Astrocyte (in vitro differentiated cells and primary cell): ENCODE results near the gene GGTA1. TPM values are rescaled to one million over a fixed set of nuclear protein-coding genes. Genes with fewer than 3 reads are reported as not detected.
A peak's percentile ranks its signal among the peaks of the same experiment; 100 is the strongest.

ENCODE experiments used
- DNase-seq: peaks from one replicate; pipeline ENCODE4 v3.0.0-alpha.2; 2010; ENCODE audit warnings: low read depth
- FAIRE-seq: peaks from 2 replicates; lab custom pipeline; 2011; peaks lifted over from hg19 to GRCh38; lab: Jason Lieb, UNC
- H2AFZ ChIP-seq: 2 replicates; pipeline ENCODE4 v1.6.0; 2012; ENCODE audit warnings: low read depth, low read length, inconsistent platforms
- H3K27ac ChIP-seq: 2 replicates; pipeline ENCODE4 v1.5.1; 2011; ENCODE audit warnings: low read depth, low read length, inconsistent platforms
- H3K27me3 ChIP-seq: 2 replicates; pipeline ENCODE4 v1.6.0; 2011; ENCODE audit warnings: low read length, inconsistent platforms; ENCODE audit not compliant: insufficient read depth
- H3K36me3 ChIP-seq: 2 replicates; pipeline ENCODE4 v1.5.1; 2011; ENCODE audit warnings: low read length, inconsistent platforms; ENCODE audit not compliant: insufficient read depth
- H3K4me1 ChIP-seq: 2 replicates; pipeline ENCODE4 v1.5.1; 2011; ENCODE audit warnings: low read length, inconsistent platforms; ENCODE audit not compliant: insufficient read depth
- H3K4me2 ChIP-seq: 2 replicates; pipeline ENCODE4 v1.6.0; 2012; ENCODE audit warnings: low read length, inconsistent platforms
- H3K4me3 ChIP-seq: 2 replicates; pipeline ENCODE4 v1.5.1; 2011; ENCODE audit warnings: low read depth, mild to moderate bottlenecking, low read length, inconsistent platforms; ENCODE audit not compliant: insufficient read depth
- H3K79me2 ChIP-seq: 2 replicates; pipeline ENCODE4 v1.6.0; 2012; ENCODE audit warnings: mild to moderate bottlenecking, low read length, inconsistent platforms; ENCODE audit not compliant: insufficient read depth
- H3K9ac ChIP-seq: 2 replicates; pipeline ENCODE4 v1.6.0; 2012; ENCODE audit warnings: mild to moderate bottlenecking, low read length, inconsistent platforms
- H3K9me3 ChIP-seq: 2 replicates; pipeline ENCODE4 v1.5.1; 2012; ENCODE audit warnings: low read depth, mild to moderate bottlenecking, low read length, inconsistent platforms; ENCODE audit not compliant: insufficient read depth
- H4K20me1 ChIP-seq: 2 replicates; pipeline ENCODE4 v1.6.0; 2012; ENCODE audit warnings: low read length, inconsistent platforms; ENCODE audit not compliant: insufficient read depth
- H3K27ac Mint-ChIP-seq: one replicate; pipeline ENCODE4 v1.8.0; 2021; ENCODE audit warnings: mild to moderate bottlenecking, mixed read lengths; ENCODE audit not compliant: unreplicated experiment
- H3K27me3 Mint-ChIP-seq: one replicate; pipeline ENCODE4 v1.8.0; 2021; ENCODE audit warnings: low read depth, mixed read lengths; ENCODE audit not compliant: unreplicated experiment
- H3K36me3 Mint-ChIP-seq: one replicate; pipeline ENCODE4 v1.8.0; 2021; ENCODE audit warnings: low read depth, mixed read lengths; ENCODE audit not compliant: unreplicated experiment
- H3K4me1 Mint-ChIP-seq: one replicate; pipeline ENCODE4 v1.8.0; 2021; ENCODE audit warnings: low read depth, mixed read lengths; ENCODE audit not compliant: unreplicated experiment
- H3K4me3 Mint-ChIP-seq: one replicate; pipeline ENCODE4 v1.8.0; 2021; ENCODE audit warnings: mild to moderate bottlenecking, moderate library complexity, mixed read lengths; ENCODE audit not compliant: unreplicated experiment
- H3K9me3 Mint-ChIP-seq: one replicate; pipeline ENCODE4 v1.8.0; 2021; ENCODE audit warnings: mild to moderate bottlenecking, mixed read lengths; ENCODE audit not compliant: unreplicated experiment
- CTCF ChIP-seq: IDR thresholded peaks from 2 replicates; pipeline ENCODE4 v1.5.1; 2011; ENCODE audit warnings: low read depth, mild to moderate bottlenecking, inconsistent platforms, low read length, moderate library complexity; ENCODE audit not compliant: insufficient read depth
- EZH2 ChIP-seq: IDR thresholded peaks from 2 replicates; pipeline ENCODE4 v1.6.1; 2012; ENCODE audit warnings: mild to moderate bottlenecking, low read length, inconsistent platforms; ENCODE audit not compliant: insufficient read depth
- total RNA-seq: library from RNA; stranded (reverse); gene quantifications from 2 replicates; pipeline ENCODE4 v1.2.1, GENCODE V29; 2021

GGTA1 gene
- total RNA-seq, 1 donor from 2014 or later = 0.18 TPM

GRCh38 chr9:121532881-121533280, 33.2 kb upstream of the GGTA1 start:
- no peak overlapping the region for H3K27ac Mint-ChIP-seq
- H3K79me2 ChIP-seq = no peaks in the 10 kb centered on the region
- H3K4me3 ChIP-seq = no peak overlapping the region
- no peaks in the 10 kb centered on the region for H4K20me1 ChIP-seq
- H3K36me3 Mint-ChIP-seq = no peaks in the 10 kb centered on the region
- H3K9me3 Mint-ChIP-seq = no peaks in the 10 kb centered on the region
- no peaks in the 10 kb centered on the region for H3K9me3 ChIP-seq
- no peaks in the 10 kb centered on the region for H3K36me3 ChIP-seq
- H3K4me1 ChIP-seq = peaks cover 8% of the 10 kb centered on the region
- no peaks in the 10 kb centered on the region for H3K27me3 ChIP-seq
- H2AFZ ChIP-seq = no peak overlapping the region
- DNase-seq = no peak
- H3K4me1 Mint-ChIP-seq = no peaks in the 10 kb centered on the region
- no peak overlapping the region for H3K4me2 ChIP-seq
- H3K4me3 Mint-ChIP-seq = no peak overlapping the region
- H3K9ac ChIP-seq = no peak overlapping the region
- no peak for FAIRE-seq
- H3K27me3 Mint-ChIP-seq = peaks cover 5% of the 10 kb centered on the region
- no peak overlapping the region for H3K27ac ChIP-seq
- no peak for TF ChIP-seq EZH2
- TF ChIP-seq CTCF = no peak

GRCh38 chr9:121529237-121529987, 29.8 kb upstream of the GGTA1 start:
- H3K27ac ChIP-seq = peak overlapping the region; percentile 70
- H3K4me3 ChIP-seq = no peak overlapping the region
- H3K27me3 ChIP-seq = no peaks in the 10 kb centered on the region
- no peaks in the 10 kb centered on the region for H3K36me3 ChIP-seq
- TF ChIP-seq CTCF (no peak), EZH2 (no peak)
- DNase-seq (peak; percentile 92), FAIRE-seq (peak; percentile 47)
- peak overlapping the region; percentile 65 for H2AFZ ChIP-seq
- H3K4me1 ChIP-seq = peaks cover 8% of the 10 kb centered on the region
- H3K79me2 ChIP-seq = no peaks in the 10 kb centered on the region
- peak overlapping the region; percentile 78 for H3K27ac Mint-ChIP-seq
- peak overlapping the region; percentile 19 for H3K9ac ChIP-seq
- no peaks in the 10 kb centered on the region for H4K20me1 ChIP-seq
- no peak overlapping the region for H3K4me3 Mint-ChIP-seq
- peaks cover 1% of the 10 kb centered on the region for H3K4me1 Mint-ChIP-seq
- peaks cover 4% of the 10 kb centered on the region for H3K27me3 Mint-ChIP-seq
- H3K9me3 ChIP-seq = no peaks in the 10 kb centered on the region
- H3K36me3 Mint-ChIP-seq = no peaks in the 10 kb centered on the region
- peak overlapping the region; percentile 37 for H3K4me2 ChIP-seq
- no peaks in the 10 kb centered on the region for H3K9me3 Mint-ChIP-seq

- no peaks in the 10 kb centered on the region for H3K9me3 ChIP-seq
- H2AFZ ChIP-seq = no peak overlapping the region
- no peaks in the 10 kb centered on the region for H3K27me3 ChIP-seq
- no peak overlapping the region for H3K27ac ChIP-seq
- no peak overlapping the region for H3K4me2 ChIP-seq
- no peaks in the 10 kb centered on the region for H3K36me3 ChIP-seq
- H3K9ac ChIP-seq = no peak overlapping the region
- no peak for TF ChIP-seq CTCF
- no peak for TF ChIP-seq EZH2
- Mint-ChIP-seq H3K27ac (no peak overlapping the region), H3K4me1 (peaks cover 1% of the 10 kb centered on the region), H3K4me3 (no peak overlapping the region), H3K27me3 (peaks cover 3% of the 10 kb centered on the region), H3K9me3 (no peaks in the 10 kb centered on the region), H3K36me3 (no peaks in the 10 kb centered on the region)
- DNase-seq = no peak
- no peak overlapping the region for H3K4me3 ChIP-seq
- H3K79me2 ChIP-seq = no peaks in the 10 kb centered on the region
- no peak for FAIRE-seq
- H3K4me1 ChIP-seq = peaks cover 8% of the 10 kb centered on the region
- no peaks in the 10 kb centered on the region for H4K20me1 ChIP-seq
Observed at GRCh38 chr9:121528642-121529041, 29.0 kb upstream of the GGTA1 start.
